ENCODE data around the gene SLC38A11. TPM values are rescaled to one million over a fixed set of nuclear protein-coding genes. Genes with fewer than 3 reads are reported as not detected.
"Not testable (repeated sequence)": the region's sequence is repeated elsewhere in the genome, so short reads cannot be mapped to it uniquely, and the experiment has no call there.

SLC38A11 gene
- not detected in 2 replicates for total RNA-seq (2014; rRNA removed; shearing (Covaris generic))

- DNase-seq: peak; percentile 24
- H3K36me3 ChIP-seq (replicated peaks; ENCODE audit: control insufficient read depth, insufficient read depth, low read length): no peaks in the 10 kb centered on the region
- no peaks in the 10 kb centered on the region for H3K27me3 ChIP-seq (ENCODE audit: control insufficient read depth, insufficient read depth, low read length)
- H3K4me3 ChIP-seq (ENCODE audit: insufficient read depth, low read depth, low read length): no peak within 1 kb of the TSS; the same call in 1 of the 2 replicates
Observed at GRCh38 chr2:164954954-164955701, at the start of gene SLC38A11. TSS of gene SLC38A11 (minus strand) at chr2:164955525. CDS start at chr2:164955247, 278 bp downstream.

DNA sequence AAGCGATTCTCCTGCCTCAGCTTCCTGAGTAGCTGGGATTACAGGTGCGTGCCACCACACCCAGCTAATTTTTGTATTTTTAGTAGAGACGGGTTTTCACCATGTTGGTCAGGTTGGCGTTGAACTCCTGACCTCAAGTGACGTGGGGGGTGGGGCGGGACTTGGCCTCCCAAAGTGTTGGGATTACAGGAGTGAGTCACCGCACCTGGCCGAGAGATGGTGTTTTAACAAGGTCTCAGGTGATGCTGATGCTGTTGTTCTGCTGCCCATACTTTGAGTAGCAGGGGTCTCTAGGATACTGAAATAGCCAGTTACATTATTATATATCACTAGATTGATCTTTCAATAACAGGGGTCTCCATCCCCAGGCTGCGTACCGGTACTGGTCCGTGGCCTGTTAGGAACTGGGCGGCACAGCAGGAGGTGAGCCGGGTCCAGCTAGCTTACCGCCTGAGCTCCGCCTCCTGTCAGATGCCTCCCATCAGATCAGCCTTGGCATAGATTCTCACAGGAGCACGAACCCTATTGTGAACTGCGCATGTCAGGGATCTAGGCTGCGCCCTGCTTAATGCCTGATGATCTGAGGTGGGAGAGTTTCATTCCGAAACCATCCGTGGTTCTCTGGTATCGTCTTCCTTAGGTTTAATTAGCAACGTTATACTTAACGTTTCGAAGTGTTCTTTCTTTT, 48.3 kb upstream of the SLC38A11 start:
- peak; percentile 16 for DNase-seq
- no peaks in the 10 kb centered on the region for H3K36me3 ChIP-seq (replicated peaks; ENCODE audit: control insufficient read depth, insufficient read depth, low read length)
- H3K4me3 ChIP-seq (ENCODE audit: insufficient read depth, low read depth, low read length): no peak overlapping the region
- H3K27me3 ChIP-seq (ENCODE audit: control insufficient read depth, insufficient read depth, low read length): no peaks in the 10 kb centered on the region

DNA sequence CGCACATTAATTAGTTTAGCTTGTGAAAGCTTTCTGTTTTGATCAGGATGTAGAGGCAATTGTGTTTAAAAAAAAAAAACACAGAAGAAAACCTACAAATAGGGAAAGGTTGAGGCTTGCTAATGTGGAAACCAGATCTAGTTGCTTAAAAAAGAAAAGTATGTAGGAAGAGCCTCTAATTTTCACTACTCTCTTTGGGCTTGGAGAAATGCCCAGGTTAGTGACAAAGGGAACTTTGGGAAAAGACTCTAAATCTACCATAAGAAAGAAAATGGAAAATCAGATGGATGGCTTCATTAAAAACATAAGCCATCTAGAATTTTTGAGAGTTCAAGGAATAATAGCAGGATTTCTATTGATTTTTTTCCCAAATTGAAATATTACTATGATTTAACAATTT, 47.3 kb upstream of the SLC38A11 start:
- Histone ChIP-seq H3K36me3 (replicated peaks; ENCODE audit: control insufficient read depth, insufficient read depth, low read length) (no peaks in the 10 kb centered on the region), H3K4me3 (ENCODE audit: insufficient read depth, low read depth, low read length) (no peak overlapping the region), H3K27me3 (ENCODE audit: control insufficient read depth, insufficient read depth, low read length) (no peaks in the 10 kb centered on the region)
- no peak for DNase-seq

DNA sequence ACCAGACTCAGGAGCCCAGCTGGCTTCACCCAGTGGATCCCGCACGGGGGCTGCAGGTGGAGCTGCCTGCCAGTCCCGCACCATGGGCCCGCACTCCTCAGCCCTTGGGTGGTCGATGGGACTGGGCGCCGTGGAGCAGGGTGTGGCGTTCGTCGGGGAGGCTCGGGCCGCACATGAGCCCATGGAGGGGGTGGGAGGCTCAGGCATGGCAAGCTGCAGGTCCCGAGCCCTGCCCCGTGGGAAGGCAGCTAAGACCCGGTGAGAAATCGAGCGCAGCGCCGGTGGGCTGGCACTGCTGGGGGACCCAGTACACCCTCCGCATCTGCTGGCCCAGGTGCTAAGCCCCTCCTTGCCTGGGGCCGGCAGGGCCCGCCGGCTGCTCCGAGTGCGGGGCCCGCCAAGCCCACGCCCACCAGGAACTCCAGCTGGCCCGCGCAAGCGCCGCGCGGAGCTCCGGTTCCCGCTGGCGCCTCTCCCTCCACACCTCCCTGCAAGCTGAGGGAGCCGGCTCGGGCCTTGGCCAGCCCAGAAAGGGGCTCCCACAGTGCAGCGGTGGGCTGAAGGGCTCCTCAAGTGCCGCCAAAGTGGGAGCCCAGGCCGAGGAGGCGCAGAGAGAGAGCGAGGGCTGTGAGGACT, 39.5 kb upstream of the SLC38A11 start:
- not testable (repeated sequence) for H3K4me3 ChIP-seq (ENCODE audit: insufficient read depth, low read depth, low read length); DNase-seq; H3K36me3 ChIP-seq (replicated peaks; ENCODE audit: control insufficient read depth, insufficient read depth, low read length); H3K27me3 ChIP-seq (ENCODE audit: control insufficient read depth, insufficient read depth, low read length)

DNA sequence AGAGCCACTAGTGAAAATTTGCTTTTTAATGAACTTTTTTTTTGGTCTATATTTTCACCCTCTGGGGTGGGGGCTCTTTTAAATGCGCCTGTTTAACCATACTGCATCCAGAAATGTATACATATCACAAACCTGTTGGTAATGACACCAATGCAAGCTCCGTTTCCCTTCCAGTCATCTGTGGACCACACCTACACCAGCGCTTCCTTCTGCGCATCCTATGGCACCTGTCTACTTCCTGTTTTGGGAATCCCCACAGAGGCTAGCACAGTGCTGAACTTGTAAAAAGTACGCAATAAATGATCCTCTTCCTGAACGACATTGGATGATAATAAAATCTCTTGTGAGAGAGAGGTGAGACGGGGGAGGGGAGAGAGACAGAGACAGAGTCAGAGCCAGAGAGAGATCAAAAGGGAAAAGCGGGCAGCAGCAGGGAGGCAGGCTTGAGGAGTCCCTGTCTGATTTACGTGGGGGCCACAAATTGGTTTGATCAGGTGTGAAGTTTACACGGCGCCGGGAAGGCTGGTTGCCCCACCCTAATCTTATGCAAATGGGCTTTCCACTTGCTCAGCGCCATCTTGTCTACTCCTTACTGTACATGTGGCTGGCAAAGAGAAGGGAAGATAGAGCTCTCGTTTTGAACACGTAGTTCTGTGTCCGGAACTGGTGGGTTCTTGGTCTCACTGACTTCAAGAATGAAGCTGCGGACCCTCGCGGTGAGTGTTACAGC, 38.1 kb upstream of the SLC38A11 start:
- H3K4me3 ChIP-seq (ENCODE audit: insufficient read depth, low read depth, low read length): no peak overlapping the region
- DNase-seq: no peak
- no peaks in the 10 kb centered on the region for H3K36me3 ChIP-seq (replicated peaks; ENCODE audit: control insufficient read depth, insufficient read depth, low read length)
- H3K27me3 ChIP-seq (ENCODE audit: control insufficient read depth, insufficient read depth, low read length): no peaks in the 10 kb centered on the region

- Histone ChIP-seq H3K36me3 (replicated peaks; ENCODE audit: control insufficient read depth, insufficient read depth, low read length) (no peaks in the 10 kb centered on the region), H3K27me3 (ENCODE audit: control insufficient read depth, insufficient read depth, low read length) (no peaks in the 10 kb centered on the region), H3K4me3 (ENCODE audit: insufficient read depth, low read depth, low read length) (no peak overlapping the region)
- peak; percentile 17 for DNase-seq
Observed at GRCh38 chr2:164992818-164993217, 37.5 kb upstream of the SLC38A11 start.

GRCh38 chr2:164992093-164992454, 36.7 kb upstream of the SLC38A11 start:
- H3K36me3 ChIP-seq (replicated peaks; ENCODE audit: control insufficient read depth, insufficient read depth, low read length); H3K4me3 ChIP-seq (ENCODE audit: insufficient read depth, low read depth, low read length); DNase-seq; H3K27me3 ChIP-seq (ENCODE audit: control insufficient read depth, insufficient read depth, low read length): not testable (repeated sequence)

GRCh38 chr2:164991361-164992092, 36.2 kb upstream of the SLC38A11 start:
- H3K27me3 ChIP-seq (ENCODE audit: control insufficient read depth, insufficient read depth, low read length); H3K36me3 ChIP-seq (replicated peaks; ENCODE audit: control insufficient read depth, insufficient read depth, low read length); DNase-seq; H3K4me3 ChIP-seq (ENCODE audit: insufficient read depth, low read depth, low read length): not testable (repeated sequence)

- DNase-seq; H3K36me3 ChIP-seq (replicated peaks; ENCODE audit: control insufficient read depth, insufficient read depth, low read length); H3K27me3 ChIP-seq (ENCODE audit: control insufficient read depth, insufficient read depth, low read length); H3K4me3 ChIP-seq (ENCODE audit: insufficient read depth, low read depth, low read length): not testable (repeated sequence)
Observed at GRCh38 chr2:164990953-164991352, 35.6 kb upstream of the SLC38A11 start.

DNA sequence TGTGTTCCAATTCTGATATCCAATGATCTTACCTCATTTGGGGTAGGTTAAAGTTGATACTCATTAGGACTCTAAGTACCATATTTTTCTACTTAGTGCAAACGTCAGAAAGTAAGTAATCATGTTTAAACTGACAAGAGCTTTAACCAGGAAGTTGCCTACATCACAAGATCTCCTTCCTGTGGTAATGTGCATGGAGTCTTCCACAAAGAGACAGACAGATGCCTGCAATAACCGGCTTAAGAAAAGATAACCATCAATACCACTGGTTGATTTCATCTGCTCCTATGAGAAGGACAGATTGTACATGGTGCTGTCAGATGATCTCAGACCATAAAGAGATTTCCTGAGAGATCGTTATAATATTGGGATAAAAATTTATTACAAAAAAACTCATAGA, 33.5 kb upstream of the SLC38A11 start:
- not testable (repeated sequence) for H3K4me3 ChIP-seq (ENCODE audit: insufficient read depth, low read depth, low read length); H3K36me3 ChIP-seq (replicated peaks; ENCODE audit: control insufficient read depth, insufficient read depth, low read length); H3K27me3 ChIP-seq (ENCODE audit: control insufficient read depth, insufficient read depth, low read length); DNase-seq

GRCh38 chr2:164986027-164986426, 30.7 kb upstream of the SLC38A11 start:
- not testable (repeated sequence) for DNase-seq; H3K4me3 ChIP-seq (ENCODE audit: insufficient read depth, low read depth, low read length); H3K36me3 ChIP-seq (replicated peaks; ENCODE audit: control insufficient read depth, insufficient read depth, low read length); H3K27me3 ChIP-seq (ENCODE audit: control insufficient read depth, insufficient read depth, low read length)

- no peaks in the 10 kb centered on the region for H3K27me3 ChIP-seq (ENCODE audit: control insufficient read depth, insufficient read depth, low read length)
- H3K4me3 ChIP-seq (ENCODE audit: insufficient read depth, low read depth, low read length): no peak overlapping the region
- H3K36me3 ChIP-seq (replicated peaks; ENCODE audit: control insufficient read depth, insufficient read depth, low read length): no peaks in the 10 kb centered on the region
- no peak for DNase-seq
Observed at GRCh38 chr2:164984428-164984827, 29.1 kb upstream of the SLC38A11 start.

GRCh38 chr2:164981217-164981990, 26.1 kb upstream of the SLC38A11 start:
- DNase-seq: no peak
- no peaks in the 10 kb centered on the region for H3K27me3 ChIP-seq (ENCODE audit: control insufficient read depth, insufficient read depth, low read length)
- no peak overlapping the region for H3K4me3 ChIP-seq (ENCODE audit: insufficient read depth, low read depth, low read length)
- H3K36me3 ChIP-seq (replicated peaks; ENCODE audit: control insufficient read depth, insufficient read depth, low read length): no peaks in the 10 kb centered on the region
